Measurements from ENCODE around the gene SCAMP5. TPM values are rescaled to one million over a fixed set of nuclear protein-coding genes. Genes with fewer than 3 reads are reported as not detected.

The SCAMP5 gene
- total RNA-seq, 1 experiment from 2014 or later: 70.1 TPM

DNA sequence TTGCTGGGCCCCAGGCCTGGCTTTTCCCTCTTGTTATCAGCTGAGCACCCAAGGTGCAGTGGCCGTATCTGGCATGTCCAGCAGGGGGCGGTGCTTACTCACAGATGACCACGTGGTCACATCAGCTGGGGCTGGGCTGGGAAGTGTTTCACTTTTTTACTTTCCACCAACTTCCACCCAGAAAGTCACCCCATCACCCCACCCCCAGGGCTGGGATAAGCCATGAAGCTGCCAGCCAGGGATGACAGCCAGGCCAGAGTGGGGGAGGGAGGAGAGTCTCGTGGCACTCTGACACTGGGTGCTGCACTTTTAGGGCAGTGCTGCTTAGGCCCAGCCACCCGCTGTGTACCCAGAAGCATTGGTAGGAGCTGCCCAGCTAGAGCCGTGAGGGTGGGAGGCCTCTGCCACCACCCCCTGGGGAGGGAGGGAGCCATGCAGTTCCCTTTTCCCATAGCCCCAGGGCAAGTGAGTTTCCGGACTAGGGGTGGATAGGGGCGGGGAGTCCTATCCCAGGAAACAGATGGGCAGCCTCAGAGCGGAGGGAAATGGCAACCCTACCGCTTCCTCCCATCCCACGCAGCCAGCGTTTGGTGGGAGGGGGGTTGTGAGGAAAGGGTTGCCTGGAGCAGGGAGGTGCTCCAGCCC is 34.1 kb downstream of the SCAMP5 start:
- H3K4me3 Mint-ChIP-seq: no peak overlapping the region
- H3K27ac Mint-ChIP-seq: peak overlapping the region; percentile 90; the same call in 1 of the 2 replicates
- CTCF ChIA-PET: interaction anchor here (0.5 to 2.8 kb wide), 36 partner anchors 9 to 339 kb away, joined by 3 to 51 read pairs (median 5); partner anchors contain the start of genes C15orf39, FAM219B, MAN2C1 and SCAMP5

DNA sequence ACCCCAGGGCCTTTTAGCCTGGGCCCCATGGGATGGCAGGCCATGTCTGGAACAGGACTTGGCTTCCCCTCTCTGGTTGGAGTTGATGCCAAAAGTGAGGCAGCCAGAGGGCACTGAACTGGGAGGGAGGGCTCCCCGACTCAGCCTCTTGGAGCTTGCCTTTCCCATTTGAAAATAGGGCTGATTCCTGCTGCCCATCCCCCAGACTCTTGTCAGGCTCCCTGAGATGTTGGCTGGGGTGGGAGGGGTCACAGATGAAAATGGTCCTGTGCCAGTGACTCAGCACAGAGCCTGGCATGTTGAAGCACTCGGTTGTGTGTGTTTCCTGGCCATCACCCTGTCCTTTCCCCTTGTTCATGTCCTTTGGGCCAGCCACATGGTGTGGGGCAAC is 34.7 kb downstream of the SCAMP5 start:
- H3K4me3 Mint-ChIP-seq: no peak overlapping the region

More for the DNA sequence above, 34.1 kb downstream of the SCAMP5 start:
- H3K4me1 Mint-ChIP-seq: peaks cover 52% of the 10 kb centered on the region
- TF ChIP-seq, protein P1, sequence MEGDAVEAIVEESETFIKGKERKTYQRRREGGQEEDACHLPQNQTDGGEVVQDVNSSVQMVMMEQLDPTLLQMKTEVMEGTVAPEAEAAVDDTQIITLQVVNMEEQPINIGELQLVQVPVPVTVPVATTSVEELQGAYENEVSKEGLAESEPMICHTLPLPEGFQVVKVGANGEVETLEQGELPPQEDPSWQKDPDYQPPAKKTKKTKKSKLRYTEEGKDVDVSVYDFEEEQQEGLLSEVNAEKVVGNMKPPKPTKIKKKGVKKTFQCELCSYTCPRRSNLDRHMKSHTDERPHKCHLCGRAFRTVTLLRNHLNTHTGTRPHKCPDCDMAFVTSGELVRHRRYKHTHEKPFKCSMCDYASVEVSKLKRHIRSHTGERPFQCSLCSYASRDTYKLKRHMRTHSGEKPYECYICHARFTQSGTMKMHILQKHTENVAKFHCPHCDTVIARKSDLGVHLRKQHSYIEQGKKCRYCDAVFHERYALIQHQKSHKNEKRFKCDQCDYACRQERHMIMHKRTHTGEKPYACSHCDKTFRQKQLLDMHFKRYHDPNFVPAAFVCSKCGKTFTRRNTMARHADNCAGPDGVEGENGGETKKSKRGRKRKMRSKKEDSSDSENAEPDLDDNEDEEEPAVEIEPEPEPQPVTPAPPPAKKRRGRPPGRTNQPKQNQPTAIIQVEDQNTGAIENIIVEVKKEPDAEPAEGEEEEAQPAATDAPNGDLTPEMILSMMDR (IDR thresholded peaks at IDR 0.05): peak; percentile 94
- TF ChIP-seq, protein P2, sequence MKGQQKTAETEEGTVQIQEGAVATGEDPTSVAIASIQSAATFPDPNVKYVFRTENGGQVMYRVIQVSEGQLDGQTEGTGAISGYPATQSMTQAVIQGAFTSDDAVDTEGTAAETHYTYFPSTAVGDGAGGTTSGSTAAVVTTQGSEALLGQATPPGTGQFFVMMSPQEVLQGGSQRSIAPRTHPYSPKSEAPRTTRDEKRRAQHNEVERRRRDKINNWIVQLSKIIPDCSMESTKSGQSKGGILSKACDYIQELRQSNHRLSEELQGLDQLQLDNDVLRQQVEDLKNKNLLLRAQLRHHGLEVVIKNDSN (CRISPR knock-in tag; IDR thresholded peaks at IDR 0.05): peak; percentile 80
- TF ChIP-seq NFYB (CRISPR knock-in tag; conservative IDR thresholded peaks at IDR 0.05; ENCODE audit: low read depth) (no peak), SMAD3 (CRISPR knock-in tag; IDR thresholded peaks at IDR 0.05; ENCODE audit: borderline replicate concordance) (no peak), TCF7 (CRISPR knock-in tag; IDR thresholded peaks at IDR 0.05; ENCODE audit: low read depth) (no peak), GABPB1 (CRISPR knock-in tag; IDR thresholded peaks at IDR 0.05) (0 out of 2 replicates have a peak, but pooled peaks have one; percentile 16), GRHL2 (CRISPR knock-in tag; IDR thresholded peaks at IDR 0.05; ENCODE audit: insufficient replicate concordance, severe bottlenecking) (no peak), HMGA2 (CRISPR knock-in tag; IDR thresholded peaks at IDR 0.05) (no peak), SP1 (CRISPR knock-in tag; conservative IDR thresholded peaks at IDR 0.05) (no peak), FOXP1 (CRISPR knock-in tag; IDR thresholded peaks at IDR 0.05; ENCODE audit: borderline replicate concordance) (no peak)
- TF ChIP-seq, protein P3, sequence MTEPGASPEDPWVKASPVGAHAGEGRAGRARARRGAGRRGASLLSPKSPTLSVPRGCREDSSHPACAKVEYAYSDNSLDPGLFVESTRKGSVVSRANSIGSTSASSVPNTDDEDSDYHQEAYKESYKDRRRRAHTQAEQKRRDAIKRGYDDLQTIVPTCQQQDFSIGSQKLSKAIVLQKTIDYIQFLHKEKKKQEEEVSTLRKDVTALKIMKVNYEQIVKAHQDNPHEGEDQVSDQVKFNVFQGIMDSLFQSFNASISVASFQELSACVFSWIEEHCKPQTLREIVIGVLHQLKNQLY (CRISPR knock-in tag; IDR thresholded peaks at IDR 0.05): no peak
- TF ChIP-seq, protein P4, sequence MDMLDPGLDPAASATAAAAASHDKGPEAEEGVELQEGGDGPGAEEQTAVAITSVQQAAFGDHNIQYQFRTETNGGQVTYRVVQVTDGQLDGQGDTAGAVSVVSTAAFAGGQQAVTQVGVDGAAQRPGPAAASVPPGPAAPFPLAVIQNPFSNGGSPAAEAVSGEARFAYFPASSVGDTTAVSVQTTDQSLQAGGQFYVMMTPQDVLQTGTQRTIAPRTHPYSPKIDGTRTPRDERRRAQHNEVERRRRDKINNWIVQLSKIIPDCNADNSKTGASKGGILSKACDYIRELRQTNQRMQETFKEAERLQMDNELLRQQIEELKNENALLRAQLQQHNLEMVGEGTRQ (CRISPR knock-in tag; IDR thresholded peaks at IDR 0.05): peak; percentile 86
- ATAC-seq (peak; percentile 84), DNase-seq (ENCODE audit: low spot score) (peak; percentile 94)
- POLR2A ChIA-PET: interaction anchor here (0.8 to 1.0 kb wide), 4 partner anchors 28 to 174 kb away, joined by 3 to 6 read pairs (median 4); no protein-coding TSS in a partner anchor
- H3K9me3 Mint-ChIP-seq: no peaks in the 10 kb centered on the region
- peaks cover 7% of the 10 kb centered on the region; the same call in 1 of the 2 replicates for H3K36me3 Mint-ChIP-seq
- no peaks in the 10 kb centered on the region for H3K27me3 Mint-ChIP-seq (ENCODE audit: low read depth)

More for the DNA sequence above, 34.7 kb downstream of the SCAMP5 start:
- no peaks in the 10 kb centered on the region for H3K27me3 Mint-ChIP-seq (ENCODE audit: low read depth)
- no peak for DNase-seq (ENCODE audit: low spot score)
- H3K9me3 Mint-ChIP-seq: no peaks in the 10 kb centered on the region
- peaks cover 51% of the 10 kb centered on the region for H3K4me1 Mint-ChIP-seq
- TF ChIP-seq ZNF219 (CRISPR knock-in tag; IDR thresholded peaks at IDR 0.05; ENCODE audit: borderline replicate concordance): no peak
- no peak for TF ChIP-seq SMAD4 (CRISPR knock-in tag; IDR thresholded peaks at IDR 0.05)
- TF ChIP-seq, protein P5, sequence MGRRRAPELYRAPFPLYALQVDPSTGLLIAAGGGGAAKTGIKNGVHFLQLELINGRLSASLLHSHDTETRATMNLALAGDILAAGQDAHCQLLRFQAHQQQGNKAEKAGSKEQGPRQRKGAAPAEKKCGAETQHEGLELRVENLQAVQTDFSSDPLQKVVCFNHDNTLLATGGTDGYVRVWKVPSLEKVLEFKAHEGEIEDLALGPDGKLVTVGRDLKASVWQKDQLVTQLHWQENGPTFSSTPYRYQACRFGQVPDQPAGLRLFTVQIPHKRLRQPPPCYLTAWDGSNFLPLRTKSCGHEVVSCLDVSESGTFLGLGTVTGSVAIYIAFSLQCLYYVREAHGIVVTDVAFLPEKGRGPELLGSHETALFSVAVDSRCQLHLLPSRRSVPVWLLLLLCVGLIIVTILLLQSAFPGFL (CRISPR knock-in tag; IDR thresholded peaks at IDR 0.05; ENCODE audit: borderline replicate concordance): no peak
- no peak for TF ChIP-seq ZNF263 (CRISPR knock-in tag; IDR thresholded peaks at IDR 0.05; ENCODE audit: low read depth)
- TF ChIP-seq IRF2 (CRISPR knock-in tag; IDR thresholded peaks at IDR 0.05; ENCODE audit: borderline replicate concordance, low read depth): no peak
- no peak for TF ChIP-seq CREM (CRISPR knock-in tag; IDR thresholded peaks at IDR 0.05)
- no peak for TF ChIP-seq EMX1 (CRISPR knock-in tag; IDR thresholded peaks at IDR 0.05)
- TF ChIP-seq, protein P6, sequence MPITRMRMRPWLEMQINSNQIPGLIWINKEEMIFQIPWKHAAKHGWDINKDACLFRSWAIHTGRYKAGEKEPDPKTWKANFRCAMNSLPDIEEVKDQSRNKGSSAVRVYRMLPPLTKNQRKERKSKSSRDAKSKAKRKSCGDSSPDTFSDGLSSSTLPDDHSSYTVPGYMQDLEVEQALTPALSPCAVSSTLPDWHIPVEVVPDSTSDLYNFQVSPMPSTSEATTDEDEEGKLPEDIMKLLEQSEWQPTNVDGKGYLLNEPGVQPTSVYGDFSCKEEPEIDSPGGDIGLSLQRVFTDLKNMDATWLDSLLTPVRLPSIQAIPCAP (CRISPR knock-in tag; IDR thresholded peaks at IDR 0.05): no peak
- TF ChIP-seq, protein P7, sequence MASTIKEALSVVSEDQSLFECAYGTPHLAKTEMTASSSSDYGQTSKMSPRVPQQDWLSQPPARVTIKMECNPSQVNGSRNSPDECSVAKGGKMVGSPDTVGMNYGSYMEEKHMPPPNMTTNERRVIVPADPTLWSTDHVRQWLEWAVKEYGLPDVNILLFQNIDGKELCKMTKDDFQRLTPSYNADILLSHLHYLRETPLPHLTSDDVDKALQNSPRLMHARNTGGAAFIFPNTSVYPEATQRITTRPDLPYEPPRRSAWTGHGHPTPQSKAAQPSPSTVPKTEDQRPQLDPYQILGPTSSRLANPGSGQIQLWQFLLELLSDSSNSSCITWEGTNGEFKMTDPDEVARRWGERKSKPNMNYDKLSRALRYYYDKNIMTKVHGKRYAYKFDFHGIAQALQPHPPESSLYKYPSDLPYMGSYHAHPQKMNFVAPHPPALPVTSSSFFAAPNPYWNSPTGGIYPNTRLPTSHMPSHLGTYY (CRISPR knock-in tag; IDR thresholded peaks at IDR 0.05): no peak
- TF ChIP-seq, protein P4 (CRISPR knock-in tag; IDR thresholded peaks at IDR 0.05): no peak
- no peak for TF ChIP-seq ZNF423 (CRISPR knock-in tag; IDR thresholded peaks at IDR 0.05)
- no peak for TF ChIP-seq FOXJ3 (CRISPR knock-in tag; IDR thresholded peaks at IDR 0.05; ENCODE audit: borderline replicate concordance)
- peaks cover 7% of the 10 kb centered on the region; the same call in 1 of the 2 replicates for H3K36me3 Mint-ChIP-seq
- ChIA-PET POLR2A (interaction anchor here (0.8 kb wide), 1 partner anchor 173 kb away, joined by 6 read pairs; no protein-coding TSS in a partner anchor), CTCF (interaction anchor here (0.8 to 2.8 kb wide), 25 partner anchors 8 to 338 kb away, joined by 3 to 51 read pairs (median 5); partner anchors contain the start of genes C15orf39, FAM219B, MAN2C1 and SCAMP5)
- ATAC-seq: no peak
- H3K27ac Mint-ChIP-seq: no peak overlapping the region

All from WTC11 (cell line).